ENCODE measurements around the gene IGBP1.
"Not testable (repeated sequence)": the region's sequence is repeated elsewhere in the genome, so short reads cannot be mapped to it uniquely, and the experiment has no call there.

The IGBP1 gene

GRCh38 chrX:70133303-70134115 is at the start of gene IGBP1:
Gene IGBP1, plus strand, starts transcription at chrX:70133447. Its CDS starts 501 bp downstream, at chrX:70133948.
- Histone ChIP-seq H3K4me3 (ENCODE audit: low read length) (peak within 1 kb of the TSS; percentile 74), H2AFZ (ENCODE audit: low read depth, low read length) (no peak within 1 kb of the TSS), H3K27me3 (ENCODE audit: insufficient read depth, low read length) (no peaks in the 10 kb centered on the region), H3K36me3 (ENCODE audit: insufficient read depth, low read length) (peaks cover 6% of the 10 kb centered on the region), H3K9me3 (ENCODE audit: low read length) (no peaks in the 10 kb centered on the region), H3K4me1 (ENCODE audit: insufficient read depth, low read length) (no peaks in the 10 kb centered on the region)

- Histone ChIP-seq H2AFZ (ENCODE audit: low read depth, low read length) (no peak overlapping the region), H3K4me1 (ENCODE audit: insufficient read depth, low read length) (no peaks in the 10 kb centered on the region)
These were observed 48.5 kb upstream of the IGBP1 start for GRCh38 chrX:70084592-70085240.

GRCh38 chrX:70087857-70088630 is 45.2 kb upstream of the IGBP1 start:
- H3K4me3 ChIP-seq (ENCODE audit: low read length): no peak overlapping the region
- H3K4me1 ChIP-seq (ENCODE audit: insufficient read depth, low read length): no peaks in the 10 kb centered on the region
- H3K27me3 ChIP-seq (ENCODE audit: insufficient read depth, low read length): no peaks in the 10 kb centered on the region
- no peaks in the 10 kb centered on the region for H3K36me3 ChIP-seq (ENCODE audit: insufficient read depth, low read length)
- no peaks in the 10 kb centered on the region for H3K9me3 ChIP-seq (ENCODE audit: low read length)
- no peak overlapping the region for H2AFZ ChIP-seq (ENCODE audit: low read depth, low read length)

More at GRCh38 chrX:70084592-70085240, 48.5 kb upstream of the IGBP1 start:
- H3K27me3 ChIP-seq (ENCODE audit: insufficient read depth, low read length): no peaks in the 10 kb centered on the region
- H3K9me3 ChIP-seq (ENCODE audit: low read length): no peaks in the 10 kb centered on the region
- no peak overlapping the region for H3K4me3 ChIP-seq (ENCODE audit: low read length)
- no peaks in the 10 kb centered on the region for H3K36me3 ChIP-seq (ENCODE audit: insufficient read depth, low read length)

- no peak overlapping the region for H2AFZ ChIP-seq (ENCODE audit: low read depth, low read length)
- no peaks in the 10 kb centered on the region for H3K36me3 ChIP-seq (ENCODE audit: insufficient read depth, low read length)
- no peak overlapping the region for H3K4me3 ChIP-seq (ENCODE audit: low read length)
- no peaks in the 10 kb centered on the region for H3K27me3 ChIP-seq (ENCODE audit: insufficient read depth, low read length)
- H3K9me3 ChIP-seq (ENCODE audit: low read length): no peaks in the 10 kb centered on the region
- H3K4me1 ChIP-seq (ENCODE audit: insufficient read depth, low read length): no peaks in the 10 kb centered on the region
These were observed 44.5 kb upstream of the IGBP1 start for GRCh38 chrX:70088751-70089150.

- Histone ChIP-seq H2AFZ (ENCODE audit: low read depth, low read length) (no peak overlapping the region), H3K4me1 (ENCODE audit: insufficient read depth, low read length) (no peaks in the 10 kb centered on the region), H3K36me3 (ENCODE audit: insufficient read depth, low read length) (no peaks in the 10 kb centered on the region), H3K4me3 (ENCODE audit: low read length) (no peak overlapping the region), H3K9me3 (ENCODE audit: low read length) (no peaks in the 10 kb centered on the region), H3K27me3 (ENCODE audit: insufficient read depth, low read length) (no peaks in the 10 kb centered on the region)
These were observed 43.5 kb upstream of the IGBP1 start for GRCh38 chrX:70089604-70090297.

GRCh38 chrX:70092247-70092646 is 41.0 kb upstream of the IGBP1 start:
- Histone ChIP-seq H2AFZ (ENCODE audit: low read depth, low read length) (no peak overlapping the region), H3K27me3 (ENCODE audit: insufficient read depth, low read length) (no peaks in the 10 kb centered on the region), H3K4me1 (ENCODE audit: insufficient read depth, low read length) (no peaks in the 10 kb centered on the region), H3K4me3 (ENCODE audit: low read length) (no peak overlapping the region), H3K36me3 (ENCODE audit: insufficient read depth, low read length) (no peaks in the 10 kb centered on the region), H3K9me3 (ENCODE audit: low read length) (no peaks in the 10 kb centered on the region)

GRCh38 chrX:70096052-70096451 is 37.2 kb upstream of the IGBP1 start:
- Histone ChIP-seq H3K4me1 (ENCODE audit: insufficient read depth, low read length) (no peaks in the 10 kb centered on the region), H3K36me3 (ENCODE audit: insufficient read depth, low read length) (no peaks in the 10 kb centered on the region), H2AFZ (ENCODE audit: low read depth, low read length) (no peak overlapping the region), H3K27me3 (ENCODE audit: insufficient read depth, low read length) (no peaks in the 10 kb centered on the region), H3K9me3 (ENCODE audit: low read length) (no peaks in the 10 kb centered on the region), H3K4me3 (ENCODE audit: low read length) (no peak overlapping the region)

GRCh38 chrX:70105229-70105628 is 28.0 kb upstream of the IGBP1 start:
- H3K36me3 ChIP-seq (ENCODE audit: insufficient read depth, low read length): no peaks in the 10 kb centered on the region
- no peaks in the 10 kb centered on the region for H3K9me3 ChIP-seq (ENCODE audit: low read length)
- no peaks in the 10 kb centered on the region for H3K27me3 ChIP-seq (ENCODE audit: insufficient read depth, low read length)
- peaks cover 10% of the 10 kb centered on the region for H3K4me1 ChIP-seq (ENCODE audit: insufficient read depth, low read length)
- H3K4me3 ChIP-seq (ENCODE audit: low read length): no peak overlapping the region
- no peak overlapping the region for H2AFZ ChIP-seq (ENCODE audit: low read depth, low read length)

GRCh38 chrX:70111436-70112026 is 21.7 kb upstream of the IGBP1 start:
- H2AFZ ChIP-seq (ENCODE audit: low read depth, low read length); H3K4me1 ChIP-seq (ENCODE audit: insufficient read depth, low read length); H3K36me3 ChIP-seq (ENCODE audit: insufficient read depth, low read length); H3K27me3 ChIP-seq (ENCODE audit: insufficient read depth, low read length); H3K4me3 ChIP-seq (ENCODE audit: low read length); H3K9me3 ChIP-seq (ENCODE audit: low read length): not testable (repeated sequence)

GRCh38 chrX:70117738-70118137 is 15.5 kb upstream of the IGBP1 start:
- Histone ChIP-seq H3K9me3 (ENCODE audit: low read length) (no peaks in the 10 kb centered on the region), H3K4me1 (ENCODE audit: insufficient read depth, low read length) (no peaks in the 10 kb centered on the region), H3K36me3 (ENCODE audit: insufficient read depth, low read length) (no peaks in the 10 kb centered on the region), H3K4me3 (ENCODE audit: low read length) (no peak overlapping the region), H3K27me3 (ENCODE audit: insufficient read depth, low read length) (peaks cover 3% of the 10 kb centered on the region), H2AFZ (ENCODE audit: low read depth, low read length) (no peak overlapping the region)

- H3K36me3 ChIP-seq (ENCODE audit: insufficient read depth, low read length); H2AFZ ChIP-seq (ENCODE audit: low read depth, low read length); H3K27me3 ChIP-seq (ENCODE audit: insufficient read depth, low read length); H3K4me3 ChIP-seq (ENCODE audit: low read length); H3K9me3 ChIP-seq (ENCODE audit: low read length); H3K4me1 ChIP-seq (ENCODE audit: insufficient read depth, low read length): not testable (repeated sequence)
These were observed 10.2 kb upstream of the IGBP1 start for GRCh38 chrX:70123014-70123413.

GRCh38 chrX:70124678-70125077 is 8.6 kb upstream of the IGBP1 start:
- no peaks in the 10 kb centered on the region for H3K36me3 ChIP-seq (ENCODE audit: insufficient read depth, low read length)
- no peaks in the 10 kb centered on the region for H3K4me1 ChIP-seq (ENCODE audit: insufficient read depth, low read length)
- no peaks in the 10 kb centered on the region for H3K27me3 ChIP-seq (ENCODE audit: insufficient read depth, low read length)
- no peak overlapping the region for H2AFZ ChIP-seq (ENCODE audit: low read depth, low read length)
- no peak overlapping the region for H3K4me3 ChIP-seq (ENCODE audit: low read length)
- no peaks in the 10 kb centered on the region for H3K9me3 ChIP-seq (ENCODE audit: low read length)

Measured in neuron (in vitro differentiated cells).